Aorta (tissue), 5 donors: ENCODE measurements around the gene GPR155. TPM values are rescaled to one million over a fixed set of nuclear protein-coding genes. Genes with fewer than 3 reads are reported as not detected.
"Not testable (repeated sequence)": the region's sequence is repeated elsewhere in the genome, so short reads cannot be mapped to it uniquely, and the experiment has no call there.

Experiments
- ATAC-seq: fragments of 200-7000 bp; cut with Tn5 transposase; one replicate; pipeline ENCODE4 v1.9.1; 2022; ENCODE audit warnings: moderate library complexity; ENCODE audit not compliant: low FRiP score
- DNase-seq, 2 donors: peaks; one replicate each; pipeline ENCODE4 v3.0.0-alpha.2; 2020
- H3K27ac ChIP-seq, 2 donors: one replicate each; pipeline ENCODE4 v1.5.1; 2013; ENCODE audit warnings: low read length in 2 of 2, mild to moderate bottlenecking in 2 of 2, moderate library complexity in 2 of 2, control low read depth in 1 of 2, inconsistent platforms in 1 of 2, low read depth in 1 of 2
- H3K27me3 ChIP-seq, 2 donors: one replicate each; pipeline ENCODE4 v1.6.1; 2013; ENCODE audit warnings: control low read depth in 1 of 2, low read length in 1 of 2, mild to moderate bottlenecking in 1 of 2, moderate library complexity in 1 of 2; ENCODE audit not compliant: insufficient read depth in 2 of 2, control insufficient read depth in 1 of 2
- H3K36me3 ChIP-seq, 2 donors: one replicate each; pipeline ENCODE4 v1.6.1; 2013; ENCODE audit warnings: control low read depth in 1 of 2, low read length in 1 of 2, mild to moderate bottlenecking in 1 of 2; ENCODE audit not compliant: insufficient read depth in 2 of 2, control insufficient read depth in 1 of 2
- H3K4me1 ChIP-seq, 2 donors: one replicate each; pipeline ENCODE4 v1.6.1; 2013; ENCODE audit warnings: low read length in 2 of 2, control low read depth in 1 of 2, mild to moderate bottlenecking in 1 of 2, moderate library complexity in 1 of 2; ENCODE audit not compliant: insufficient read depth in 2 of 2, control insufficient read depth in 1 of 2
- H3K4me3 ChIP-seq, 2 donors: one replicate each; pipeline ENCODE4 v1.5.1; 2013; ENCODE audit warnings: low read length in 2 of 2, control low read depth in 1 of 2, mild to moderate bottlenecking in 1 of 2
- H3K9me3 ChIP-seq: one replicate; pipeline ENCODE4 v1.6.1; 2013; ENCODE audit warnings: mild to moderate bottlenecking, low read length; ENCODE audit not compliant: control insufficient read depth
- WGBS, 2 donors: extraction: QIAGEN DNeasy Blood & Tissue Kit; methylation state at CpG; one replicate each; pipeline ENCODE4 v1.1.7; 2013; 5-methylcytosine and 5-hydroxymethylcytosine counted together
- intact Hi-C, 2 donors: fragments of 100-400 bp; cut with DNase I; formaldehyde crosslinking; loops; one replicate each; pipeline versions ENCODE4 v1.14.2 to v1.15.0; 2022
- polyA plus RNA-seq, 2 donors: library from polyadenylated mRNA; stranded (reverse); fragments of 200-250 nt; gene quantifications; one replicate each; pipeline ENCODE4 v1.2.3, GENCODE V29; 2013
- total RNA-seq, 2 donors: library from RNA; stranded (reverse); fragmentation: NEBNext Ultra II Directional; extraction: Animal tissue kit (Norgen Biotek cat#: 25700); gene quantifications; one replicate each; pipeline ENCODE4 v1.2.1, GENCODE V29; 2021
- donor health status: healthy with polysubstance abuse.
- donor health status: Bipolar disorder and iron deficiency.
- donor health status: DM: no; HTN: no; CAD: no.
- donor health status: DM: no; HTN: no; CAD: no.
- donor health status: DM: yes; HTN: yes; CAD: no.

GPR155 gene
- total and polyA plus RNA-seq, 4 donors: 0.25 to 15.9 (median 4.4) TPM

- intact Hi-C loops: no loop called here
- H3K9me3 ChIP-seq: no peaks in the 10 kb centered on the region
- DNase-seq (no peak), ATAC-seq (no peak)
- H3K36me3 ChIP-seq: no peaks in the 10 kb centered on the region
- H3K27ac ChIP-seq: no peak overlapping the region
- H3K27me3 ChIP-seq: no peaks in the 10 kb centered on the region
- no peak overlapping the region for H3K4me3 ChIP-seq
- H3K4me1 ChIP-seq: no peaks in the 10 kb centered on the region
- 86 to 87% methylated on average over 11 of the region's 11 CpGs for WGBS, 2 donors
Measured at GRCh38 chr2:174493549-174494331, 6.9 kb upstream of the GPR155 start.

GRCh38 chr2:174492963-174493431 is 6.2 kb upstream of the GPR155 start:
- 91 to 93% methylated on average over 7 of the region's 7 CpGs for WGBS, 2 donors
- intact Hi-C loops: no loop called here
- DNase-seq (peak in 1 of 2 donors; percentile 42), ATAC-seq (no peak)
- Histone ChIP-seq H3K36me3 (no peaks in the 10 kb centered on the region), H3K27me3 (no peaks in the 10 kb centered on the region), H3K4me3 (no peak overlapping the region), H3K27ac (no peak overlapping the region), H3K4me1 (no peaks in the 10 kb centered on the region), H3K9me3 (no peaks in the 10 kb centered on the region)

GRCh38 chr2:174491947-174492346 is 5.1 kb upstream of the GPR155 start:
- Histone ChIP-seq H3K9me3 (no peaks in the 10 kb centered on the region), H3K4me1 (no peaks in the 10 kb centered on the region), H3K4me3 (no peak overlapping the region), H3K36me3 (no peaks in the 10 kb centered on the region), H3K27me3 (no peaks in the 10 kb centered on the region), H3K27ac (no peak overlapping the region)
- DNase-seq (no peak), ATAC-seq (no peak)
- WGBS, 2 donors: 88 to 95% methylated on average over 2 of the region's 2 CpGs
- intact Hi-C loops: no loop called here

- WGBS, 2 donors: 82 to 88% methylated on average over 3 of the region's 3 CpGs
- intact Hi-C loops: no loop called here
- ATAC-seq: no peak
Measured at GRCh38 chr2:174490051-174490450, 3.2 kb upstream of the GPR155 start.

GRCh38 chr2:174489520-174489919 is 2.7 kb upstream of the GPR155 start:
- 91 to 94% methylated on average over 7 to 8 of the region's 10 CpGs for WGBS, 2 donors
- not testable (repeated sequence) for DNase-seq, H3K27ac ChIP-seq, H3K36me3 ChIP-seq, H3K4me1 ChIP-seq, ATAC-seq, H3K9me3 ChIP-seq, H3K27me3 ChIP-seq, H3K4me3 ChIP-seq
- intact Hi-C loops: loop anchor here in 1 of 2 donors (5.0 to 10.0 kb wide), 2 partner anchors 105 to 193 kb away; partner anchors contain the start of gene WIPF1

More at GRCh38 chr2:174490051-174490450, 3.2 kb upstream of the GPR155 start:
- Histone ChIP-seq H3K4me1 (no peaks in the 10 kb centered on the region), H3K36me3 (no peaks in the 10 kb centered on the region), H3K9me3 (no peaks in the 10 kb centered on the region), H3K27ac (no peak overlapping the region), H3K27me3 (no peaks in the 10 kb centered on the region), H3K4me3 (no peak overlapping the region)
- DNase-seq: no peak

GRCh38 chr2:174487820-174488162 is 962 bp upstream of the GPR155 start:
- DNase-seq: no peak
- H3K4me1 ChIP-seq: no peaks in the 10 kb centered on the region
- 98 to 99% methylated on average over 8 of the region's 8 CpGs for WGBS, 2 donors
- no peaks in the 10 kb centered on the region for H3K27me3 ChIP-seq
- H3K9me3 ChIP-seq: no peaks in the 10 kb centered on the region
- intact Hi-C loops: loop anchor here in 1 of 2 donors (5.0 to 10.0 kb wide), 2 partner anchors 107 to 195 kb away; partner anchors contain the start of gene WIPF1
- ATAC-seq: no peak
- H3K27ac ChIP-seq: no peak overlapping the region
- no peaks in the 10 kb centered on the region for H3K36me3 ChIP-seq
- H3K4me3 ChIP-seq: peak overlapping the region; percentile 60 to 96

- WGBS, 2 donors: 4% methylated on average over 26 to 36 of the region's 36 CpGs
- DNase-seq: peak; percentile 100
- Histone ChIP-seq H3K36me3 (no peaks in the 10 kb centered on the region), H3K4me3 (peak overlapping the region; percentile 60 to 96), H3K27me3 (no peaks in the 10 kb centered on the region), H3K27ac (peak overlapping the region in 1 of 2 donors; percentile 69), H3K9me3 (no peaks in the 10 kb centered on the region), H3K4me1 (no peaks in the 10 kb centered on the region)
- ATAC-seq: peak; percentile 99
- intact Hi-C loops: loop anchor here in 1 of 2 donors (5.0 to 10.0 kb wide), 2 partner anchors 108 to 195 kb away; partner anchors contain the start of gene WIPF1
Measured at GRCh38 chr2:174487108-174487819, 435 bp upstream of the GPR155 start.

GRCh38 chr2:174485788-174486562 is 854 bp downstream of the GPR155 start:
- ATAC-seq: peak; percentile 23
- DNase-seq: peak; percentile 53 to 77
- intact Hi-C loops: loop anchor here in 1 of 2 donors (5.0 to 10.0 kb wide), 2 partner anchors 109 to 196 kb away; partner anchors contain the start of gene WIPF1

More at GRCh38 chr2:174485788-174486562, 854 bp downstream of the GPR155 start:
- no peaks in the 10 kb centered on the region for H3K27me3 ChIP-seq
- 1% methylated on average over 23 of the region's 23 CpGs for WGBS, 2 donors
- H3K4me1 ChIP-seq: no peaks in the 10 kb centered on the region
- peak overlapping the region in 1 of 2 donors; percentile 20 for H3K27ac ChIP-seq
- peak overlapping the region; percentile 9 to 52 for H3K4me3 ChIP-seq
- H3K9me3 ChIP-seq: no peaks in the 10 kb centered on the region
- H3K36me3 ChIP-seq: no peaks in the 10 kb centered on the region
